ENCODE results near the gene ZBED4. TPM values are rescaled to one million over a fixed set of nuclear protein-coding genes. Genes with fewer than 3 reads are reported as not detected.

ZBED4 gene
- total RNA-seq, 1 donor from 2014 or later, result 22.7 TPM

DNA sequence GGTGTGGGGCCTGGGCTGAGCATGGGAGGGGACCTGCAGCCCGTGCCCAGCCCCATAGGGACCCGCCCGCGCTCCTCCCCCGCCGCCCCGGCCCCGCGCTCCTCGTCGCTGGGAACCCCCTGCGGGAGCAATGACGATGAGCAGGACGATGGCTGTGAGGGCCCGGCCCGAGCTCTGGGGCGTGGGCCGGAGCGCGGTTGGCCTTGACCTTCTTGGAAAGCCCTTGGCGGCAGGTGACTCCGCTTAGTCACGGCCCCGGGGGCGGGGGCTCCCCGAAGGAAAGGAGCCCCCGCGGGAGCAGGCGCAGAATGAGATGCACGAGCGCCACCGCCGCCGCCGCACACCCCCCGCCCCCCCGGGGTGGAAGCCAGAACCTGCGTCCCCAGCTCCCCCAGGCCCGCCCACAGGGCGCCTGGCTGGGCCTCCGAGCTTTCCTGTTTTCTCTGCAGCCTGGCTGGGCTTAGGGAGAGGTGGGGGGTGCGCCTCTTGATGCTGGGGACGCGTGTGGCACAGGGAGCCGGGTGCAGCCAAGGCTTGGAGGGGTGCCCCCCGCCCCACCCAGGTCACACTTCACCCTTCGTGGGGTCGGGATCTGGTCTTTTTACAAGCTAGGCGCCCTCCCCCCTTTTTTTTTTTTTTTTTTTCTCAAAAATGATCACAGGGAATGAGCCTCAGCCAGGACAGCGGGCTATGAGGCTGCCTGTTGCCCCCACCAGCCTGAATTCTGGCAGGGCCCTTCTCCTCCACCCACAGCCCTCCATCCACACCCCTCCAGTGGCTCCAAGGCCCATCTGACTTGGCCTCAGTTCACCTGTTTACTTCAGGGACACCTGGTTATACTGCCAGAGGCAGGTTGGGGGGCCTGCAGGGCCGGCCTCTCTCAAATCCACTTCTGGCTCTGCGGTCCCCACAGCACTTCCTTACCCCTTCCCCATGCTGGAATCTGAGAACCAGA is 82.7 kb downstream of the ZBED4 start:
- H3K27ac ChIP-seq (ENCODE audit: low read depth, low read length), result no peak overlapping the region
- H3K27ac Mint-ChIP-seq (ENCODE audit: unreplicated experiment), result no peak overlapping the region

DNA sequence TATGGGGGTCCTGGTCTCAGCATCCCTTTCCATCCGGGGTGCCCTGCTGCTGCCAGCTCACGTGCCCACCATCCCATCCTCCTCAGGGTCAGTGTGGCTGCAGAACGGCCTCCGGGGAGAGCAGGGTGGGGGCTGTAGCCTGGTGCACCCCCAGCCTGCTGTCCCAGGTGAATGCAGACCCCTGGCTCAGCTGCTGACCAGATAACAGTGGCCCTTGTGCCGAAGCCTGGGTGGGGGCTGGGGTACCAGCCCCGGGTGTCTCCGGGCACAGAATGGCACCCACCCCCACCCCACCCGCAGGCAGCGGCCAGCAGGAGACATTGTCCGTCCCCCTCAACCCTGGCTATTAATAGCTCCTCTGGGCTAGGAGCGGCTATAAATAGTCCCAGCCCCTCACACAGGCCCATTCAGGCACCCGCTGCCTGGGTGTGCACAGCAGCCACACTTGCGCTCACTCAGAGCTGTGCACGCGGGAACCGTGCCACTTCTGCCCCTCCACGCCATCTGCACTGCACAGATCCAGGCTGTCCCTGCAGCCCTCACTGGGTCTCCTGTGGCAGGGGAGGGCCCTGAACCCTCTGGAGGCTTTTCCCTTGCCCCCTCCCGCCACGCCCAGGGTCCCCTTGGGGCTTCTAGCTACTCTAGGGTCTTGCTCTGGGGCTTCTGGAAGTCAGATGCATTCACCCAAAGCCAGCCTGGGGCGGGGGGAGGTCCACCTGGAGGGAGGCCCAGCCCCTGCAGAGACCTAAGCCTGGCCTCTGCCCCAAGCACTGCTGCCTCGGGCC is 83.5 kb downstream of the ZBED4 start:
- H4K20me1 ChIP-seq (ENCODE audit: insufficient read depth, low read length), result no peaks in the 10 kb centered on the region
- no peaks in the 10 kb centered on the region for H3K79me2 ChIP-seq (ENCODE audit: insufficient read depth, low read length)
- Mint-ChIP-seq H3K9me3 (ENCODE audit: unreplicated experiment) (peaks cover 5% of the 10 kb centered on the region), H3K27ac (ENCODE audit: unreplicated experiment) (no peak overlapping the region), H3K36me3 (ENCODE audit: low read depth, unreplicated experiment) (no peaks in the 10 kb centered on the region), H3K4me3 (ENCODE audit: unreplicated experiment) (no peak overlapping the region), H3K27me3 (ENCODE audit: low read depth, unreplicated experiment) (peaks cover 5% of the 10 kb centered on the region), H3K4me1 (ENCODE audit: low read depth, unreplicated experiment) (no peaks in the 10 kb centered on the region)
- peaks cover 18% of the 10 kb centered on the region for H3K4me1 ChIP-seq (ENCODE audit: insufficient read depth, low read length)
- H3K36me3 ChIP-seq (ENCODE audit: insufficient read depth, low read length), result no peaks in the 10 kb centered on the region
- TF ChIP-seq, protein P1, sequence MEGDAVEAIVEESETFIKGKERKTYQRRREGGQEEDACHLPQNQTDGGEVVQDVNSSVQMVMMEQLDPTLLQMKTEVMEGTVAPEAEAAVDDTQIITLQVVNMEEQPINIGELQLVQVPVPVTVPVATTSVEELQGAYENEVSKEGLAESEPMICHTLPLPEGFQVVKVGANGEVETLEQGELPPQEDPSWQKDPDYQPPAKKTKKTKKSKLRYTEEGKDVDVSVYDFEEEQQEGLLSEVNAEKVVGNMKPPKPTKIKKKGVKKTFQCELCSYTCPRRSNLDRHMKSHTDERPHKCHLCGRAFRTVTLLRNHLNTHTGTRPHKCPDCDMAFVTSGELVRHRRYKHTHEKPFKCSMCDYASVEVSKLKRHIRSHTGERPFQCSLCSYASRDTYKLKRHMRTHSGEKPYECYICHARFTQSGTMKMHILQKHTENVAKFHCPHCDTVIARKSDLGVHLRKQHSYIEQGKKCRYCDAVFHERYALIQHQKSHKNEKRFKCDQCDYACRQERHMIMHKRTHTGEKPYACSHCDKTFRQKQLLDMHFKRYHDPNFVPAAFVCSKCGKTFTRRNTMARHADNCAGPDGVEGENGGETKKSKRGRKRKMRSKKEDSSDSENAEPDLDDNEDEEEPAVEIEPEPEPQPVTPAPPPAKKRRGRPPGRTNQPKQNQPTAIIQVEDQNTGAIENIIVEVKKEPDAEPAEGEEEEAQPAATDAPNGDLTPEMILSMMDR (IDR thresholded peaks at IDR 0.05; ENCODE audit: insufficient read depth, low read depth, low read length), result no peak
- TF ChIP-seq EZH2 (IDR thresholded peaks at IDR 0.05; ENCODE audit: insufficient read depth, low read length), result no peak
- no peak overlapping the region for H3K4me3 ChIP-seq (ENCODE audit: insufficient read depth, low read depth, low read length)
- no peak overlapping the region for H3K9ac ChIP-seq (ENCODE audit: low read length)
- no peak overlapping the region for H2AFZ ChIP-seq (ENCODE audit: low read depth, low read length)
- DNase-seq (ENCODE audit: low read depth) (no peak), FAIRE-seq (no peak)
- no peaks in the 10 kb centered on the region for H3K9me3 ChIP-seq (ENCODE audit: insufficient read depth, low read depth, low read length)
- H3K27ac ChIP-seq (ENCODE audit: low read depth, low read length), result no peak overlapping the region
- no peak overlapping the region for H3K4me2 ChIP-seq (ENCODE audit: low read length)
- no peaks in the 10 kb centered on the region for H3K27me3 ChIP-seq (ENCODE audit: insufficient read depth, low read length)

More for the DNA sequence above, 82.7 kb downstream of the ZBED4 start:
- Histone ChIP-seq H3K9ac (ENCODE audit: low read length) (peak overlapping the region; percentile 38), H3K27me3 (ENCODE audit: insufficient read depth, low read length) (no peaks in the 10 kb centered on the region), H4K20me1 (ENCODE audit: insufficient read depth, low read length) (no peaks in the 10 kb centered on the region), H3K4me3 (ENCODE audit: insufficient read depth, low read depth, low read length) (peak overlapping the region; percentile 28), H3K4me1 (ENCODE audit: insufficient read depth, low read length) (peaks cover 18% of the 10 kb centered on the region), H3K4me2 (ENCODE audit: low read length) (peak overlapping the region; percentile 79), H3K36me3 (ENCODE audit: insufficient read depth, low read length) (no peaks in the 10 kb centered on the region), H3K79me2 (ENCODE audit: insufficient read depth, low read length) (no peaks in the 10 kb centered on the region), H3K9me3 (ENCODE audit: insufficient read depth, low read depth, low read length) (no peaks in the 10 kb centered on the region), H2AFZ (ENCODE audit: low read depth, low read length) (no peak overlapping the region)
- Mint-ChIP-seq H3K4me3 (ENCODE audit: unreplicated experiment) (no peak overlapping the region), H3K36me3 (ENCODE audit: low read depth, unreplicated experiment) (no peaks in the 10 kb centered on the region), H3K27me3 (ENCODE audit: low read depth, unreplicated experiment) (peaks cover 5% of the 10 kb centered on the region), H3K4me1 (ENCODE audit: low read depth, unreplicated experiment) (no peaks in the 10 kb centered on the region), H3K9me3 (ENCODE audit: unreplicated experiment) (peaks cover 5% of the 10 kb centered on the region)
- DNase-seq (ENCODE audit: low read depth), result peak; percentile 66
- FAIRE-seq, result no peak
- TF ChIP-seq EZH2 (IDR thresholded peaks at IDR 0.05; ENCODE audit: insufficient read depth, low read length), result no peak
- TF ChIP-seq, protein P1 (IDR thresholded peaks at IDR 0.05; ENCODE audit: insufficient read depth, low read depth, low read length), result no peak

All from astrocyte (in vitro differentiated cells and primary cell).